HL-60 (cell line): Measurements from ENCODE around the gene TSHZ1.

Experiments used
- CTCF ChIP-seq: IDR thresholded peaks from one replicate; pipeline ENCODE4 v1.5.1; 2011; ENCODE audit warnings: low read length, control low read depth, inconsistent platforms; ENCODE audit not compliant: insufficient read depth
- GABPA ChIP-seq: IDR thresholded peaks from 2 replicates; pipeline ENCODE4 v1.6.1; 2012; ENCODE audit warnings: low read depth
- POLR2AphosphoS5 ChIP-seq: IDR thresholded peaks from 2 replicates; pipeline ENCODE4 v1.6.1; 2012; ENCODE audit warnings: low read depth
- SPI1 ChIP-seq: IDR thresholded peaks from 2 replicates; pipeline ENCODE4 v1.6.1; 2012; ENCODE audit warnings: low read depth, mild to moderate bottlenecking, borderline replicate concordance
- TF ChIP-seq, protein P1 (sequence below): IDR thresholded peaks from 2 replicates; pipeline ENCODE4 v1.6.1; 2012; ENCODE audit warnings: low read depth; ENCODE audit not compliant: insufficient replicate concordance

DNA sequence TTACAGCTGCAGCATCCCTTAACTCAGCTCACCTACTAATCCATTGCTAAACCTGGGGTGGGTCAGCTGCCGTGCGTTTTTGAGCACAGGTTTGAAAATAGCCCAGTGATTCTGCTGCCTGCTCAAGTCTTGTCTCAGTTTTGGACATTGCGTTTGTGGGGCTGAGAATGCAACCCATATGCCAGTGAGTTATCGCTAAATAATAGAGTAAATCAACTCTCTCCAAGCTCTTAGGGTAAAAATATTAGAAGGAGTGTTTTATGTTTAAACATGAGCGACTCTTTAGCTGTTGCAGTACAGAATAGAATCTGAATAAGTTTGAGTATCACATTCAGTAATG is 2.1 kb downstream of the TSHZ1 start:
- TF ChIP-seq CTCF = no peak
- TF ChIP-seq, protein P1, sequence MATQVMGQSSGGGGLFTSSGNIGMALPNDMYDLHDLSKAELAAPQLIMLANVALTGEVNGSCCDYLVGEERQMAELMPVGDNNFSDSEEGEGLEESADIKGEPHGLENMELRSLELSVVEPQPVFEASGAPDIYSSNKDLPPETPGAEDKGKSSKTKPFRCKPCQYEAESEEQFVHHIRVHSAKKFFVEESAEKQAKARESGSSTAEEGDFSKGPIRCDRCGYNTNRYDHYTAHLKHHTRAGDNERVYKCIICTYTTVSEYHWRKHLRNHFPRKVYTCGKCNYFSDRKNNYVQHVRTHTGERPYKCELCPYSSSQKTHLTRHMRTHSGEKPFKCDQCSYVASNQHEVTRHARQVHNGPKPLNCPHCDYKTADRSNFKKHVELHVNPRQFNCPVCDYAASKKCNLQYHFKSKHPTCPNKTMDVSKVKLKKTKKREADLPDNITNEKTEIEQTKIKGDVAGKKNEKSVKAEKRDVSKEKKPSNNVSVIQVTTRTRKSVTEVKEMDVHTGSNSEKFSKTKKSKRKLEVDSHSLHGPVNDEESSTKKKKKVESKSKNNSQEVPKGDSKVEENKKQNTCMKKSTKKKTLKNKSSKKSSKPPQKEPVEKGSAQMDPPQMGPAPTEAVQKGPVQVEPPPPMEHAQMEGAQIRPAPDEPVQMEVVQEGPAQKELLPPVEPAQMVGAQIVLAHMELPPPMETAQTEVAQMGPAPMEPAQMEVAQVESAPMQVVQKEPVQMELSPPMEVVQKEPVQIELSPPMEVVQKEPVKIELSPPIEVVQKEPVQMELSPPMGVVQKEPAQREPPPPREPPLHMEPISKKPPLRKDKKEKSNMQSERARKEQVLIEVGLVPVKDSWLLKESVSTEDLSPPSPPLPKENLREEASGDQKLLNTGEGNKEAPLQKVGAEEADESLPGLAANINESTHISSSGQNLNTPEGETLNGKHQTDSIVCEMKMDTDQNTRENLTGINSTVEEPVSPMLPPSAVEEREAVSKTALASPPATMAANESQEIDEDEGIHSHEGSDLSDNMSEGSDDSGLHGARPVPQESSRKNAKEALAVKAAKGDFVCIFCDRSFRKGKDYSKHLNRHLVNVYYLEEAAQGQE = no peak
- no peak for TF ChIP-seq GABPA
- no peak for TF ChIP-seq POLR2AphosphoS5
- no peak for TF ChIP-seq SPI1
